Small intestine (tissue), 16 donors: ENCODE measurements around the gene CLIC5. TPM values are rescaled to one million over a fixed set of nuclear protein-coding genes. Genes with fewer than 3 reads are reported as not detected.

Experiments
- DNase-seq, 2 donors: peaks; one replicate each; pipeline versions ENCODE4 v3.0.0 to v3.0.0-alpha.2; 2013
- FAIRE-seq: peaks from 2 replicates; lab custom pipeline; 2012; peaks lifted over from hg19 to GRCh38; lab: Jason Lieb, UNC
- H3K27ac ChIP-seq, 3 donors: one replicate each; pipeline ENCODE4 v1.5.1; 2013; ENCODE audit warnings: low read length in 2 of 3, mild to moderate bottlenecking in 2 of 3, control low read depth in 1 of 3, inconsistent platforms in 1 of 3, low read depth in 1 of 3, moderate library complexity in 1 of 3
- H3K27me3 ChIP-seq, 3 donors: one replicate each; pipeline ENCODE4 v1.6.1; 2013; ENCODE audit warnings: low read length in 3 of 3, inconsistent platforms in 1 of 3; ENCODE audit not compliant: control insufficient read depth in 3 of 3, insufficient read depth in 3 of 3
- H3K36me3 ChIP-seq, 3 donors: one replicate each; pipeline ENCODE4 v1.6.1; 2013; ENCODE audit warnings: low read length in 3 of 3, inconsistent platforms in 1 of 3, low read depth in 1 of 3, mild to moderate bottlenecking in 1 of 3, moderate library complexity in 1 of 3; ENCODE audit not compliant: control insufficient read depth in 3 of 3, insufficient read depth in 2 of 3
- H3K4me1 ChIP-seq, 3 donors: one replicate each; pipeline ENCODE4 v1.6.1; 2013; ENCODE audit warnings: low read length in 2 of 3, inconsistent platforms in 1 of 3, low read depth in 1 of 3, mild to moderate bottlenecking in 1 of 3, moderate library complexity in 1 of 3; ENCODE audit not compliant: control insufficient read depth in 3 of 3, insufficient read depth in 2 of 3
- H3K4me3 ChIP-seq, 3 donors: one replicate each; pipeline ENCODE4 v1.5.1; 2013; ENCODE audit warnings: low read length in 3 of 3, control low read depth in 1 of 3, inconsistent platforms in 1 of 3, low read depth in 1 of 3, mild to moderate bottlenecking in 1 of 3, moderate library complexity in 1 of 3
- H3K9me3 ChIP-seq, 2 donors: one replicate each; pipeline ENCODE4 v1.6.1; 2013; ENCODE audit warnings: low read depth in 1 of 2, low read length in 1 of 2; ENCODE audit not compliant: control insufficient read depth in 2 of 2, insufficient read depth in 1 of 2
- WGBS, 3 donors: extraction: QIAGEN DNeasy Blood & Tissue Kit; methylation state at CpG; one replicate each; pipeline ENCODE4 v1.1.7; 2013; 5-methylcytosine and 5-hydroxymethylcytosine counted together
- long read RNA-seq, 10 donors: transcript quantifications; one replicate each; lab custom pipeline, GENCODE V29; 2026
- polyA plus RNA-seq, 4 donors: library from polyadenylated mRNA; stranded (reverse) in 3 of 4; unstranded in 1 of 4; fragments of 200-250 nt in 3 of 4; fragments of 120-200 nt in 1 of 4; gene quantifications; one replicate each; pipeline versions ENCODE4 v1.2.1 to v1.2.3, GENCODE V29; 2013
- donor health status: healthy with polysubstance abuse.
- donor health status: control.
- donor health status: control.
- donor health status: Bipolar disorder and iron deficiency.
- donor health status: healthy.

CLIC5 gene
- 10 to 100 TPM in 3 of 4 donors, 1 to 10 TPM in 1; 9.3 to 65.7 (median 21.8) TPM for polyA plus RNA-seq
- long read RNA-seq, donor 1, full-length matches to known transcripts = 23 of 33 reads
- long read RNA-seq, donor 1, partial matches to known transcripts = 10 of 33 reads
- long read RNA-seq, donor 1, other reads (novel, unspliced or antisense) = 0 of 33 reads
- long read RNA-seq, donor 2, full-length matches to known transcripts = 14 of 20 reads
- long read RNA-seq, donor 2, partial matches to known transcripts = 6 of 20 reads
- long read RNA-seq, donor 2, other reads (novel, unspliced or antisense) = 0 of 20 reads
- long read RNA-seq, donor 3, full-length matches to known transcripts = 7 of 24 reads
- long read RNA-seq, donor 3, partial matches to known transcripts = 17 of 24 reads
- long read RNA-seq, donor 3, other reads (novel, unspliced or antisense) = 0 of 24 reads
- long read RNA-seq, donor 4 = 0 reads
- long read RNA-seq, donor 5, full-length matches to known transcripts = 3 of 3 reads
- long read RNA-seq, donor 5, partial matches to known transcripts = 0 of 3 reads
- long read RNA-seq, donor 5, other reads (novel, unspliced or antisense) = 0 of 3 reads
- long read RNA-seq, donor 6, full-length matches to known transcripts = 17 of 27 reads
- long read RNA-seq, donor 6, partial matches to known transcripts = 10 of 27 reads
- long read RNA-seq, donor 6, other reads (novel, unspliced or antisense) = 0 of 27 reads
- long read RNA-seq, donor 7, full-length matches to known transcripts = 25 of 25 reads
- long read RNA-seq, donor 7, partial matches to known transcripts = 0 of 25 reads
- long read RNA-seq, donor 7, other reads (novel, unspliced or antisense) = 0 of 25 reads
- long read RNA-seq, donor 8 = 0 reads
- long read RNA-seq, donor 9, full-length matches to known transcripts = 4 of 4 reads
- long read RNA-seq, donor 9, partial matches to known transcripts = 0 of 4 reads
- long read RNA-seq, donor 9, other reads (novel, unspliced or antisense) = 0 of 4 reads
- long read RNA-seq, donor 10, full-length matches to known transcripts = 9 of 9 reads
- long read RNA-seq, donor 10, partial matches to known transcripts = 0 of 9 reads
- long read RNA-seq, donor 10, other reads (novel, unspliced or antisense) = 0 of 9 reads

DNA sequence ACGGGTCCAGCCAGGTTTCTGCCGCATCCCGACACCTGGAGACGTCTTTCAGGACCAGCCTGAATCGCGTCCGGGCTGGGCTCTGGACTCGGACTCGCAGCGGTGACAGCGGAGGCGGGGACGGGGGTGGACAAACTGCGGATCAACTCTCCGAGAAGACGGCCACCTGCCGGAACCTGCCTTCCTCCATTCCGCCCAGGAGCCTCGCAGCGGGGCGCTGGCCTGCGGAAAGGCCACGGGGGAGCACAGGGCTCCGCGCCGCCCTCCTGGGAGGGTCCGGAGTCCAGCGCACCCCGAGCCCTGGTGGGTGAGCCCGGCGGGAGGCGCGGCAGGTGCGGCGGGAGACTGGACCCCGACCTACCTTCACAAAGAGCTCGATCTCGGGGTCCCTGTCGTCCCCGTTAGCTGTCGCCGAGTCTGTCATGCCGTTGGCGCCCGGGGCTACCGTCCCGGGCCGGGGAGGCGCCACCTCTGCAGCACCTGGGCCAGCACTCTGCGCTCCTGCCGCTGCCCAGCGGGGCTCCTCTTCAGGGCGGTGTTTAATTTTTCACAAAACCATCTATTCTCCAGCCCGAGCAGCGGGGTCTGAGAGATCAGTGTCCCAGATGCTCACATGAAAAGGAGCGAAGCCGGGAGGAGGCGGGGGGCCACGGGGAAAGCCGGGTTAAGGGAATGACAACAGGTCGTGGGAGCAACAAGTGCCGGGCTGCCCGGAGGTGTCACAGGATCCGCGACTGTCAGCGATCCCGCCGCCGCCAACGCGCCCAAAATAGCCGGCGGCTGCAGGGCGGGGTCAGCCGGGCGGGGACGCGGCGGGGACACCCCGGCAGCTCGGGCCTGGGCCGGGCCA, at the start of gene CLIC5:
Gene CLIC5, minus strand, starts transcription at position 742 of the 850 bp plus-strand sequence. Its CDS starts 318 bp downstream, at position 424.
- FAIRE-seq (no peak), DNase-seq (peak; percentile 52 to 78)
- peak within 1 kb of the TSS; percentile 51 to 63 (median 61) for H3K4me3 ChIP-seq
- H3K27ac ChIP-seq = peak within 1 kb of the TSS; percentile 69 to 92 (median 81)
- peaks cover 0 to 7% (median 1%) of the 10 kb centered on the region in 3 donors for H3K27me3 ChIP-seq
- peaks cover 11 to 47% (median 20%) of the 10 kb centered on the region in 3 donors for H3K4me1 ChIP-seq
- H3K9me3 ChIP-seq = no peaks in the 10 kb centered on the region
- H3K36me3 ChIP-seq = peaks cover 0 to 8% (median 0%) of the 10 kb centered on the region in 3 donors
- 0 to 1% (median 0%) methylated on average over 72 to 82 of the region's 82 CpGs for WGBS, 3 donors

DNA sequence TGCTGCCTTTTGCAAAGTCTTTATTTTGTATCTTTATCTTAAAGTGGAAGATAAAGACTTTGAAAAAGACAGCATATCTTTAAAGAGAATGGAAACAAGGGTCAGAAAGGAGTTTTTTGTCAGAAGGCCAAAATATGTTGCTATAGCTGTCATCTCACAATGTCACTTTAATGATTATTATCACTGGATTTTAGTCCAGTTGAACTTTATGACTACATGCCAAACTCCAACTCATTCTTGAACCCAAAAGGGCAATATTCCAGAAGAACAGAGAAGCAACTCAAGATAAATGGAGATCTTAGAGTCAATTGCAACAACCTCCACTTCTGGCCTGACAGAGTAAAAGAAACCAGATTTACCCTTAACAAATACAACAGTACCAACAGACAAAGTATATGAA, 47.3 kb upstream of the CLIC5 start:
- H3K9me3 ChIP-seq = peaks cover 0 to 6% of the 10 kb centered on the region in 2 donors
- no peaks in the 10 kb centered on the region for H3K27me3 ChIP-seq
- no peak for FAIRE-seq
- peaks cover 0 to 39% (median 7%) of the 10 kb centered on the region in 3 donors for H3K4me1 ChIP-seq
- no peak overlapping the region for H3K4me3 ChIP-seq
- H3K36me3 ChIP-seq = peaks cover 0 to 7% (median 0%) of the 10 kb centered on the region in 3 donors
- H3K27ac ChIP-seq = peak overlapping the region in 2 of 3 donors; percentile 51 to 92
- peak in 1 of 2 donors; percentile 70 for DNase-seq

DNA sequence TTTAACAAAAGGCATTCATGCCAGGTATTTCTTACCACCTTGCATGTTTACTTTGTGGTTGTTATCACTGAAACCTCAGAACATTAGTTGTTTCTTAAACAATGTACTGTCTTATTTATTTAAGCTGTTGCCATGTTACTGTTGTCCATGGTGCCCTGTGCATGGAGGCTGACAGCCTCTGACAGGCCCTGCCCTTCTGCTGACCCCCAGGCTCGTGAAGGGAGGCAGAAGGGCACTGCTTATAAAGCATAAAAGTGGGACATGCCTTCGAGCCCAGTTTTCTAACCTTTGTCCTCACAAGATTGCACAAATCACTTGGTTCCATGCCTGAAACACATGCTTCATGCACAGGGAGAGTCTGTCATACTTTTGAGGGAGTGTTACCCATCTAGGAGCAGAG, 46.7 kb upstream of the CLIC5 start:
- Histone ChIP-seq H3K27ac (peak overlapping the region in 2 of 3 donors; percentile 51 to 92), H3K27me3 (no peaks in the 10 kb centered on the region), H3K9me3 (peaks cover 0 to 9% of the 10 kb centered on the region in 2 donors), H3K4me3 (no peak overlapping the region), H3K4me1 (peaks cover 0 to 44% (median 7%) of the 10 kb centered on the region in 3 donors), H3K36me3 (peaks cover 0 to 7% (median 0%) of the 10 kb centered on the region in 3 donors)
- 2 to 24% (median 5%) methylated on average over 2 of the region's 2 CpGs for WGBS, 3 donors
- FAIRE-seq = no peak
- peak; percentile 87 to 93 for DNase-seq

DNA sequence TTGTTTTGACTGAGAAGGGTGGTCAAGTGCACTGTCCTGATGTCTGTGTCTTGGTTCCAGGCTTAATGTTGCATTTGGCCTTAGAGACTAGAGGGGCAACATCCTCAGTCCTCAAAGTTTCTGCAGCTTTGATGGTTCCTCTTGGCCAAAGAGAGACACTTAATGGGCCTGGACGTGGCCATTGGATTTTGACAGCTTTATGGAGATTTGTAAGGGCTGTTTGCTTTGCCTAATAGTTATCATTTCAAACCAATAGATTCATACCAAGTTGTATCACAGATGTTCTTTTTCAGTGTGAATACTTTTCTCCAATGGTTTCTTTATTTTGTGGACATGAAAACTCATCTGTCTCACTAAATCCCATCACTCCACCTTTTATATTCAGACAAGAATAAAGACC, 45.8 kb upstream of the CLIC5 start:
- peaks cover 0 to 44% (median 7%) of the 10 kb centered on the region in 3 donors for H3K4me1 ChIP-seq
- DNase-seq = no peak
- no peak for FAIRE-seq
- H3K27me3 ChIP-seq = no peaks in the 10 kb centered on the region
- H3K27ac ChIP-seq = peak overlapping the region in 1 of 3 donors; percentile 92
- WGBS, 3 donors = 48 to 64% (median 51%) methylated on average over 1 of the region's 1 CpG
- peaks cover 0 to 15% of the 10 kb centered on the region in 2 donors for H3K9me3 ChIP-seq
- peaks cover 0 to 5% (median 0%) of the 10 kb centered on the region in 3 donors for H3K36me3 ChIP-seq
- H3K4me3 ChIP-seq = no peak overlapping the region

DNA sequence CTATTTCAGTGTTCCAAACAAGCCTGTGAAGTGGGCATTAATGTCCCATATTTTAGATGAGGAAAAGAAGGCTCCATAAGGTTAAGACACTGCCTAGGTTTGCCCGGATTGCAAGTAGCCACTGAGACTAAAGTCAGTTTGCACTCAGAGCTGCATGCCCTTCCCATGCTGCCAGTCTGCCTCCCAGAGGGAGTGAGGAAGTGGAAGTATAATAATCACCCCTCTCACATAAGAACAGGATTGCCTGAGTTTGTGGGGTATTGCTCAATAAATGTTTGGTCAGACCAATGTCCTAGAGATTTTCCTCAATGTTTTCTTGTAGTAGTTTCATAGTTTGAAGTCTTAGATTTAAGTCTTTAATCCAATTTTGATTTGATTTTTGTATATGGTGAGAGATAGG, 43.9 kb upstream of the CLIC5 start:
- H3K36me3 ChIP-seq = peaks cover 0 to 8% (median 0%) of the 10 kb centered on the region in 3 donors
- FAIRE-seq (no peak), DNase-seq (no peak)
- H3K27me3 ChIP-seq = no peaks in the 10 kb centered on the region
- peaks cover 0 to 62% (median 7%) of the 10 kb centered on the region in 3 donors for H3K4me1 ChIP-seq
- peak overlapping the region in 1 of 3 donors; percentile 25 for H3K27ac ChIP-seq
- H3K9me3 ChIP-seq = peaks cover 0 to 19% of the 10 kb centered on the region in 2 donors
- no peak overlapping the region for H3K4me3 ChIP-seq
- WGBS, 3 donors = 74 to 85% (median 77%) methylated on average over 1 of the region's 1 CpG

DNA sequence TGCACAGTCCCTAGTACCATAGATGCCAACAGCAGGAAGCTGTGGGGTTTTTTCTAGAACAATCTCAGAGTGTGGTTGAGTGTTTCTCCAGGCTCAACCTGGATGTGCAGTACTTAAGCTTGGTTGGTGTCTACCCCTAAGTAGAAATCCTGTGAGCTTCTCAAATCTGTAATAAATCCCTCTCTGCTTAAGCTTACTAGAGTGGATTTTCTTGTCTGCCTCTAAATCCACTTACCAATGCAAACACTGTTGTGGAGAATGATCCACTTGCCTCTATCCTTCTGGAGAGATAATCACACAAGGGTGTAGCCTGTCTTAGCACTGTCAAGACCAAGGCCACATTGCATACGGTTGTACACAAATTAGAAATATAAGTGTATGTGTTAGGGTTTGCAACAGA, 43.3 kb upstream of the CLIC5 start:
- peak overlapping the region in 1 of 3 donors; percentile 6 for H3K27ac ChIP-seq
- WGBS, 3 donors = 88 to 91% (median 90%) methylated on average over 1 of the region's 1 CpG
- no peaks in the 10 kb centered on the region for H3K27me3 ChIP-seq
- H3K9me3 ChIP-seq = peaks cover 0 to 19% of the 10 kb centered on the region in 2 donors
- no peak for DNase-seq
- peaks cover 0 to 8% (median 0%) of the 10 kb centered on the region in 3 donors for H3K36me3 ChIP-seq
- no peak for FAIRE-seq
- peaks cover 0 to 68% (median 10%) of the 10 kb centered on the region in 3 donors for H3K4me1 ChIP-seq
- no peak overlapping the region for H3K4me3 ChIP-seq

DNA sequence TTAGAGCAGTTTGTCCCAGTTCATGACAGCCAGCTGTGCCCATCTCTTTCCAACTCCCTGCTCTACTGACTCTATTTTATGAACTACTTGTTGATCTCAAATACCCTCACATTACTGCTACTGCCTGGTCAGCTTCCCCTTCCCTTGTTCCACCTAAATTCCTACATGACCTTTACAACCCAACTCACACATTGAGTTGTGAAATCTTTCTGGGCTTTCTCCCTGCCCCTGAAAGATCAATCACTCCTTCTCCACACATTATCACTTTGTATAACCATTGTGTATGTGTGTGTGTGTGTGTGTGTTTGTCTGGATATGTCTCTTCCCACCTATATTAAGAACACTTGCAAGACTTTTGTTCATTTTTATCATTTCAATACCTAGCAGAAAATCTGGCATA, 42.1 kb upstream of the CLIC5 start:
- Histone ChIP-seq H3K9me3 (peaks cover 0 to 19% of the 10 kb centered on the region in 2 donors), H3K36me3 (peaks cover 0 to 8% (median 0%) of the 10 kb centered on the region in 3 donors), H3K27ac (peak overlapping the region in 1 of 3 donors; percentile 36), H3K4me3 (no peak overlapping the region), H3K4me1 (peaks cover 0 to 67% (median 9%) of the 10 kb centered on the region in 3 donors), H3K27me3 (no peaks in the 10 kb centered on the region)
- DNase-seq (no peak), FAIRE-seq (no peak)
